Fibroblast of pulmonary artery (primary cell): Measurements from ENCODE around the gene SLC25A41.

Source experiments
- DNase-seq: peaks from one replicate; pipeline ENCODE4 v3.0.0-alpha.2; 2010; ENCODE audit warnings: low read depth
- H3K4me3 ChIP-seq: replicated peaks from 2 replicates; pipeline ENCODE4 v1.5.1; 2011; ENCODE audit warnings: low read depth, mild to moderate bottlenecking, control low read depth, low read length, moderate library complexity
- CTCF ChIP-seq: IDR thresholded peaks from 2 replicates; pipeline ENCODE4 v1.5.1; 2011; ENCODE audit warnings: mild to moderate bottlenecking, control low read depth, low read length, inconsistent platforms; ENCODE audit errors: missing control alignments

SLC25A41 gene

GRCh38 chr19:6471076-6471475, 37.5 kb upstream of the SLC25A41 start:
- TF ChIP-seq CTCF, result no peak
- no peak overlapping the region for H3K4me3 ChIP-seq
- no peak for DNase-seq

DNA sequence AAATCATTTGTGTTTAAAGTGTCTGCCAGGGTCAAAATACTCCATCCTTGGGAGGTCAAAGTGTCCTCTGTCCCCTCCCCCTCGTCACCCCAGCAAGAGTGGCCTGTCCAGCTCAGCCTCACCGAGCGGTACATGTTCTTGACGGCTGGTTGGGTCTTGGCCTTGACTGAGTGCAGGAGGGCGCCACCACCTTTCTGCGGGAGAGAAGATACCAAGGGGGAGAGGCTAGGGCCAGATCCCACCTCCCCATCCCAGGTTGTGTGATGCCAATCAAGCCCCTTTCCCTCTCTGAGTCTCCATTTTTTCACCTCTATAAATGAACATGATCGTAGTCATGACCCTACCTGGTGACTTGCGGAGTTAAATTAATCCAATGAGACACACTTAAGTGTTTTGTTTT, 36.6 kb upstream of the SLC25A41 start:
- DNase-seq, result no peak
- H3K4me3 ChIP-seq, result no peak overlapping the region
- TF ChIP-seq CTCF, result no peak

GRCh38 chr19:6467384-6467783, 33.8 kb upstream of the SLC25A41 start:
- no peak for DNase-seq
- H3K4me3 ChIP-seq, result no peak overlapping the region
- TF ChIP-seq CTCF, result no peak

DNA sequence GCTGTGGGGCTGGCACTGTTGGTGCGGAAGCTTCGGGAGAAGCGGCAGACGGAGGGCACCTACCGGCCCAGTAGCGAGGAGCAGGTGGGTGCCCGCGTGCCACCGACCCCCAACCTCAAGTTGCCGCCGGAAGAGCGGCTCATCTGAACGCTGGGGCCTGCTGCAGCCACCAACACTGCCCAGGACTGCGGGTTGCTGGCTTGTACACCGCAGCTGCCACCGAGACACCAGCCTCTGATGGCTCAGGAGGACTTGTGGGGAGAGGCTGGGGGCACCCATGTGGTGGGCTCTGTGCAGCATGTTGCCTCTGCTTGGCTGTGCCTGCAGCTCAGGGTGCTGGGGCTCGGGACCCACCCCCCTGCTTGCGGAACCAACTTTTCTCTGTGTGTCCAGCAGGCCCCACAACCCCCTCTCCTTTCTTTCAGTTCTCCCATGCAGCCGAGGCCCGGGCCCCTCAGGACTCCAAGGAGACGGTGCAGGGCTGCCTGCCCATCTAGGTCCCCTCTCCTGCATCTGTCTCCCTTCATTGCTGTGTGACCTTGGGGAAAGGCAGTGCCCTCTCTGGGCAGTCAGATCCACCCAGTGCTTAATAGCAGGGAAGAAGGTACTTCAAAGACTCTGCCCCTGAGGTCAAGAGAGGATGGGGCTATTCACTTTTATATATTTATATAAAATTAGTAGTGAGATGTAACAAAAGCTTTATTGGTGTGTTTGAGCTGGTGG, 33.1 kb upstream of the SLC25A41 start:
- no peak for DNase-seq
- no peak overlapping the region for H3K4me3 ChIP-seq
- TF ChIP-seq CTCF, result no peak

DNA sequence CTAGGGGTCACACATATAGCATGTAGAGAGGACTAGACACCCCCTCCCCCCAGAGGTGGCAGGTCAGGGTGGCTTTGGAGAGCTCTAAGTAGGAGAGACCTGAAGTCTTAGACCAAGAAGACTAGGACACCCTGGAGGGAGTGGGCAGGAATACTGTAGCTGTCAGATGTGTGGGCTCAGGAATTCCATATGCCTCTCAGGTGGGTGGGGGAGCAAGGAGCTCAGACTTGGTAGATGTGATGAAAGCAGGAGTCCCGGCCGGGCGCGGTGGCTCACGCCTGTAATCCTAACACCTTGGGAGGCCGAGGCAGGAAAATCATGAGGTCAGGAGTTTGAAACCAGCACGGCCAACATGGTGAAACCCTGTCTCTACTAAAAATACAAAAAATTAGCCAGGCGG, 32.1 kb upstream of the SLC25A41 start:
- TF ChIP-seq CTCF, result no peak
- H3K4me3 ChIP-seq, result no peak overlapping the region
- DNase-seq, result no peak

GRCh38 chr19:6465006-6465405, 31.4 kb upstream of the SLC25A41 start:
- DNase-seq, result no peak
- TF ChIP-seq CTCF, result no peak
- no peak overlapping the region for H3K4me3 ChIP-seq
